HL-60 (cell line): ENCODE data around the gene DOCK10.

Experiments
- GABPA ChIP-seq: IDR thresholded peaks from 2 replicates; pipeline ENCODE4 v1.6.1; 2012; ENCODE audit warnings: low read depth
- POLR2AphosphoS5 ChIP-seq: IDR thresholded peaks from 2 replicates; pipeline ENCODE4 v1.6.1; 2012; ENCODE audit warnings: low read depth
- TF ChIP-seq, protein P1 (sequence below): IDR thresholded peaks from one replicate; pipeline ENCODE4 v1.5.1; 2011; ENCODE audit warnings: low read length, control low read depth, inconsistent platforms; ENCODE audit not compliant: insufficient read depth
- TF ChIP-seq, protein P2 (sequence below): IDR thresholded peaks from 2 replicates; pipeline ENCODE4 v1.6.1; 2012; ENCODE audit warnings: low read depth; ENCODE audit not compliant: insufficient replicate concordance

DNA sequence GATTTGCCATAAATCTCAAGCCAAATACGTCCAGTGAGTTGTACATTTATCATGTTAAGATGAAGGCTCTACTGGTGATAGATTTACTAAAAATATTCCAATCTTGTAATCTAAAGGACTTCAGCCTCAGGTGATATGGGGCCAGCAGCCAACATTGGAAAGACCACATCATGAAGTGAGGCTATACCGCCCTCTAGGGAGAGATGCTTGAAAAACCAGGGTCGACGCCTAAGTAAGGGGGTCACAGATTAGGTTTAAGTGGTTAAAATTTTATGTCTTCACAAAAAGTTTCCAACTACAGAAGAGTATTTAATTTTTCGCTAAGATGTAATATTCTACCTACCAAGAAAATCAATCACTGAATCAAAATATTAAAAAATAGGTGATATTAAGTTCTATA lies 33.3 kb downstream of the DOCK10 start:
- TF ChIP-seq, protein P1, sequence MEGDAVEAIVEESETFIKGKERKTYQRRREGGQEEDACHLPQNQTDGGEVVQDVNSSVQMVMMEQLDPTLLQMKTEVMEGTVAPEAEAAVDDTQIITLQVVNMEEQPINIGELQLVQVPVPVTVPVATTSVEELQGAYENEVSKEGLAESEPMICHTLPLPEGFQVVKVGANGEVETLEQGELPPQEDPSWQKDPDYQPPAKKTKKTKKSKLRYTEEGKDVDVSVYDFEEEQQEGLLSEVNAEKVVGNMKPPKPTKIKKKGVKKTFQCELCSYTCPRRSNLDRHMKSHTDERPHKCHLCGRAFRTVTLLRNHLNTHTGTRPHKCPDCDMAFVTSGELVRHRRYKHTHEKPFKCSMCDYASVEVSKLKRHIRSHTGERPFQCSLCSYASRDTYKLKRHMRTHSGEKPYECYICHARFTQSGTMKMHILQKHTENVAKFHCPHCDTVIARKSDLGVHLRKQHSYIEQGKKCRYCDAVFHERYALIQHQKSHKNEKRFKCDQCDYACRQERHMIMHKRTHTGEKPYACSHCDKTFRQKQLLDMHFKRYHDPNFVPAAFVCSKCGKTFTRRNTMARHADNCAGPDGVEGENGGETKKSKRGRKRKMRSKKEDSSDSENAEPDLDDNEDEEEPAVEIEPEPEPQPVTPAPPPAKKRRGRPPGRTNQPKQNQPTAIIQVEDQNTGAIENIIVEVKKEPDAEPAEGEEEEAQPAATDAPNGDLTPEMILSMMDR, result no peak
- TF ChIP-seq, protein P2, sequence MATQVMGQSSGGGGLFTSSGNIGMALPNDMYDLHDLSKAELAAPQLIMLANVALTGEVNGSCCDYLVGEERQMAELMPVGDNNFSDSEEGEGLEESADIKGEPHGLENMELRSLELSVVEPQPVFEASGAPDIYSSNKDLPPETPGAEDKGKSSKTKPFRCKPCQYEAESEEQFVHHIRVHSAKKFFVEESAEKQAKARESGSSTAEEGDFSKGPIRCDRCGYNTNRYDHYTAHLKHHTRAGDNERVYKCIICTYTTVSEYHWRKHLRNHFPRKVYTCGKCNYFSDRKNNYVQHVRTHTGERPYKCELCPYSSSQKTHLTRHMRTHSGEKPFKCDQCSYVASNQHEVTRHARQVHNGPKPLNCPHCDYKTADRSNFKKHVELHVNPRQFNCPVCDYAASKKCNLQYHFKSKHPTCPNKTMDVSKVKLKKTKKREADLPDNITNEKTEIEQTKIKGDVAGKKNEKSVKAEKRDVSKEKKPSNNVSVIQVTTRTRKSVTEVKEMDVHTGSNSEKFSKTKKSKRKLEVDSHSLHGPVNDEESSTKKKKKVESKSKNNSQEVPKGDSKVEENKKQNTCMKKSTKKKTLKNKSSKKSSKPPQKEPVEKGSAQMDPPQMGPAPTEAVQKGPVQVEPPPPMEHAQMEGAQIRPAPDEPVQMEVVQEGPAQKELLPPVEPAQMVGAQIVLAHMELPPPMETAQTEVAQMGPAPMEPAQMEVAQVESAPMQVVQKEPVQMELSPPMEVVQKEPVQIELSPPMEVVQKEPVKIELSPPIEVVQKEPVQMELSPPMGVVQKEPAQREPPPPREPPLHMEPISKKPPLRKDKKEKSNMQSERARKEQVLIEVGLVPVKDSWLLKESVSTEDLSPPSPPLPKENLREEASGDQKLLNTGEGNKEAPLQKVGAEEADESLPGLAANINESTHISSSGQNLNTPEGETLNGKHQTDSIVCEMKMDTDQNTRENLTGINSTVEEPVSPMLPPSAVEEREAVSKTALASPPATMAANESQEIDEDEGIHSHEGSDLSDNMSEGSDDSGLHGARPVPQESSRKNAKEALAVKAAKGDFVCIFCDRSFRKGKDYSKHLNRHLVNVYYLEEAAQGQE, result no peak
- TF ChIP-seq POLR2AphosphoS5 (no peak), GABPA (no peak)
